HG03354 (cell line): ENCODE results near the gene PIP5K1C.

Experiments
- ATAC-seq: cut with Tn5 transposase; IDR thresholded peaks from one replicate; pipeline ENCODE4 v1.9.1; 2021; ENCODE audit warnings: mild to moderate bottlenecking; ENCODE audit not compliant: unreplicated experiment, poor library complexity, severe bottlenecking

The PIP5K1C gene

GRCh38 chr19:3700242-3701032 lies at the start of gene PIP5K1C:
PIP5K1C (minus strand) TSS chr19:3700468; CDS start chr19:3700390, 78 bp downstream.
- peak; percentile 87 for ATAC-seq

GRCh38 chr19:3748965-3749364 lies 48.7 kb upstream of the PIP5K1C start:
- no peak for ATAC-seq

GRCh38 chr19:3746371-3747056 lies 46.2 kb upstream of the PIP5K1C start:
- no peak for ATAC-seq

- ATAC-seq = no peak
Observed at GRCh38 chr19:3745363-3746045, 45.2 kb upstream of the PIP5K1C start.

GRCh38 chr19:3743486-3743885 lies 43.2 kb upstream of the PIP5K1C start:
- no peak for ATAC-seq

- ATAC-seq = no peak
Observed at GRCh38 chr19:3740431-3740830, 40.2 kb upstream of the PIP5K1C start.

- ATAC-seq = no peak
Observed at GRCh38 chr19:3738477-3739220, 38.4 kb upstream of the PIP5K1C start.

- no peak for ATAC-seq
Observed at GRCh38 chr19:3737487-3738205, 37.4 kb upstream of the PIP5K1C start.

GRCh38 chr19:3736106-3736724 lies 35.9 kb upstream of the PIP5K1C start:
- no peak for ATAC-seq

- ATAC-seq = no peak
Observed at GRCh38 chr19:3734310-3734600, 34.0 kb upstream of the PIP5K1C start.

GRCh38 chr19:3733549-3734309 lies 33.5 kb upstream of the PIP5K1C start:
- ATAC-seq = no peak

GRCh38 chr19:3732108-3732507 lies 31.8 kb upstream of the PIP5K1C start:
- no peak for ATAC-seq

- no peak for ATAC-seq
Observed at GRCh38 chr19:3730457-3730958, 30.2 kb upstream of the PIP5K1C start.

- no peak for ATAC-seq
Observed at GRCh38 chr19:3725640-3726310, 25.5 kb upstream of the PIP5K1C start.

- no peak for ATAC-seq
Observed at GRCh38 chr19:3725121-3725520, 24.9 kb upstream of the PIP5K1C start.

GRCh38 chr19:3723883-3724282 lies 23.6 kb upstream of the PIP5K1C start:
- no peak for ATAC-seq

- no peak for ATAC-seq
Observed at GRCh38 chr19:3723110-3723488, 22.8 kb upstream of the PIP5K1C start.
